Thymus (tissue), 11 donors: Measurements from ENCODE around the gene SERPINE1. TPM values are rescaled to one million over a fixed set of nuclear protein-coding genes. Genes with fewer than 3 reads are reported as not detected.

Experiments
- DNase-seq, 9 donors: peaks; one replicate each; pipeline ENCODE4 v3.0.0-alpha.2; 2013; ENCODE audit warnings: low spot score in 9 of 9, low read depth in 6 of 9, missing footprints in 1 of 9
- H3K27ac ChIP-seq, 2 donors: one replicate each; pipeline ENCODE4 v1.5.1; 2013; ENCODE audit warnings: control low read depth in 1 of 2, low read depth in 1 of 2, low read length in 1 of 2, mild to moderate bottlenecking in 1 of 2, moderate library complexity in 1 of 2
- H3K27me3 ChIP-seq, 2 donors: one replicate each; pipeline ENCODE4 v1.5.1; 2013; ENCODE audit warnings: low read length in 1 of 2; ENCODE audit not compliant: control insufficient read depth in 2 of 2, insufficient read depth in 1 of 2
- H3K36me3 ChIP-seq, 2 donors: one replicate each; pipeline ENCODE4 v1.5.1; 2013; ENCODE audit warnings: low read length in 1 of 2, mild to moderate bottlenecking in 1 of 2, moderate library complexity in 1 of 2; ENCODE audit not compliant: control insufficient read depth in 2 of 2, insufficient read depth in 2 of 2
- H3K4me1 ChIP-seq, 2 donors: one replicate each; pipeline ENCODE4 v1.5.1; 2013; ENCODE audit warnings: low read length in 2 of 2; ENCODE audit not compliant: control insufficient read depth in 2 of 2, insufficient read depth in 2 of 2
- H3K4me3 ChIP-seq, 2 donors: one replicate each; pipeline ENCODE4 v1.5.1; 2013; ENCODE audit warnings: low read length in 2 of 2, control low read depth in 1 of 2, mild to moderate bottlenecking in 1 of 2
- H3K9me3 ChIP-seq, 2 donors: one replicate each; pipeline ENCODE4 v1.5.1; 2013; ENCODE audit warnings: low read length in 1 of 2, mild to moderate bottlenecking in 1 of 2; ENCODE audit not compliant: control insufficient read depth in 2 of 2, insufficient read depth in 1 of 2
- WGBS: extraction: QIAGEN DNeasy Blood & Tissue Kit; methylation state at CpG from one replicate; pipeline ENCODE4 v1.1.7; 2013; 5-methylcytosine and 5-hydroxymethylcytosine counted together
- polyA plus RNA-seq: library from polyadenylated mRNA; stranded (reverse); fragments of 200-250 nt; gene quantifications from one replicate; pipeline ENCODE4 v1.2.3, GENCODE V29; 2013
- total RNA-seq: library from RNA; stranded (reverse); fragments of 120-200 nt; gene quantifications from one replicate; pipeline ENCODE4 v1.2.4, GENCODE V29; 2013
- donor health status: healthy.

The SERPINE1 gene
- total and polyA plus RNA-seq, 2 donors, result 2.1 to 7.3 TPM

GRCh38 chr7:101134399-101134980 lies 7.6 kb downstream of the SERPINE1 start:
- Histone ChIP-seq H3K27me3 (peaks cover 2 to 35% of the 10 kb centered on the region in 2 donors), H3K4me3 (no peak overlapping the region), H3K36me3 (no peaks in the 10 kb centered on the region), H3K27ac (no peak overlapping the region), H3K9me3 (no peaks in the 10 kb centered on the region), H3K4me1 (peaks cover 6 to 9% of the 10 kb centered on the region in 2 donors)
- WGBS, result 79% methylated on average over 6 of the region's 6 CpGs
- DNase-seq, result no peak

- no peaks in the 10 kb centered on the region for H3K36me3 ChIP-seq
- no peak for DNase-seq
- peaks cover 6 to 21% of the 10 kb centered on the region in 2 donors for H3K4me1 ChIP-seq
- no peak overlapping the region for H3K27ac ChIP-seq
- H3K4me3 ChIP-seq, result no peak overlapping the region
- no peaks in the 10 kb centered on the region for H3K9me3 ChIP-seq
- peaks cover 2 to 33% of the 10 kb centered on the region in 2 donors for H3K27me3 ChIP-seq
- 81% methylated on average over 9 of the region's 9 CpGs for whole genome bisulfite sequencing
Observed at GRCh38 chr7:101137651-101138212, 10.8 kb downstream of the SERPINE1 start.

- DNase-seq, result peak in 2 of 9 donors; percentile 21 to 53
- WGBS, result 7% methylated on average over 16 of the region's 16 CpGs
Observed at GRCh38 chr7:101138213-101138870, 11.4 kb downstream of the SERPINE1 start.

GRCh38 chr7:101140339-101140699 lies 13.4 kb downstream of the SERPINE1 start:
- Histone ChIP-seq H3K4me3 (no peak overlapping the region), H3K27ac (peak overlapping the region in 1 of 2 donors; percentile 40), H3K9me3 (no peaks in the 10 kb centered on the region), H3K4me1 (peaks cover 6 to 26% of the 10 kb centered on the region in 2 donors), H3K27me3 (peaks cover 4 to 32% of the 10 kb centered on the region in 2 donors), H3K36me3 (no peaks in the 10 kb centered on the region)
- no peak for DNase-seq
- 73% methylated on average over 3 of the region's 3 CpGs for WGBS

More at GRCh38 chr7:101138213-101138870, 11.4 kb downstream of the SERPINE1 start:
- Histone ChIP-seq H3K27me3 (peaks cover 2 to 37% of the 10 kb centered on the region in 2 donors), H3K4me1 (peaks cover 6 to 21% of the 10 kb centered on the region in 2 donors), H3K27ac (peak overlapping the region in 1 of 2 donors; percentile 42), H3K36me3 (no peaks in the 10 kb centered on the region), H3K4me3 (no peak overlapping the region), H3K9me3 (no peaks in the 10 kb centered on the region)

- H3K27me3 ChIP-seq, result peaks cover 5 to 28% of the 10 kb centered on the region in 2 donors
Observed at GRCh38 chr7:101140746-101141382, 14.0 kb downstream of the SERPINE1 start.

DNA sequence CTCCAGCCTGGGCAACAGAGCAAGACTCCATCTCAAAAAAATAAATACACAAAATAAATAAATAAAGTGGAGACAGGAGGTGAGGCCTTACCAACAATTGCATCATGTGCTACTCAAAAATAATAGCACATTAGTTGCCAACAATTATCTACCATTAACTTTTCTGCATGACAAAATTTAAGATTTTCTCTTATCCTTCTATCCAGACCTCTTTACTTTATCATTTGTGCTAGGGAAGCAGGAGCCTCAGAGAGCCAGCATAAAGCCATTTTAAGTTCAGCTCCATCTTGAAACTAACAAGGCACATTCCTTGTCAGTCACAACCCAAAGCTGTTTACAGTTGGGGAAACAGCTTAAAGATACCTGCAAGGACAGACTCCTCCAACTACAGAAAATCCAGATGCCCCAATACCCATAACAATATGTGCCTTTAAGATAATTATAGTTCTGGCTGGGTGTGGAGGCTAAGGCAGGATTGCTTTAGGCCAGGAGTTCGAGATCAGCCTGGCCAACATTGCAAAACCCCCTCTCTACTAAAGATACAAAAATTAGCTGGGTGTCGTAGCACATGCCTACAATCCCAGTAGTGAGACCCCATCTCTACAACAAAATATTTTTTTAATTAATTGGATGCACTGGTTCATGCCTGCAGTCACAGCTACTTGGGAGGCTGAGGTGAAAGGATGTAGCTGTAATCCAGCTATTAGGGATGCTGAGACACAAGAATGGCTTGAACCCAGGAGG lies 25.2 kb downstream of the SERPINE1 start:
- Histone ChIP-seq H3K36me3 (peaks cover under 1 to 6% of the 10 kb centered on the region in 2 donors), H3K27me3 (peaks cover 0 to 25% of the 10 kb centered on the region in 2 donors), H3K27ac (no peak overlapping the region), H3K4me1 (peaks cover 14 to 15% of the 10 kb centered on the region in 2 donors), H3K9me3 (peaks cover 0 to 5% of the 10 kb centered on the region in 2 donors), H3K4me3 (no peak overlapping the region)
- no peak for DNase-seq
- 90% methylated on average over 2 of the region's 2 CpGs for whole genome bisulfite sequencing

More at GRCh38 chr7:101140746-101141382, 14.0 kb downstream of the SERPINE1 start:
- WGBS, result 82% methylated on average over 4 of the region's 4 CpGs
- Histone ChIP-seq H3K9me3 (no peaks in the 10 kb centered on the region), H3K4me3 (no peak overlapping the region), H3K36me3 (no peaks in the 10 kb centered on the region), H3K4me1 (peaks cover 6 to 26% of the 10 kb centered on the region in 2 donors), H3K27ac (peak overlapping the region in 1 of 2 donors; percentile 40)
- DNase-seq, result peak in 1 of 9 donors; percentile 50

GRCh38 chr7:101153969-101154692 lies 27.2 kb downstream of the SERPINE1 start, which contains the start of gene AP1S1:
TSS of gene AP1S1 (plus strand) at chr7:101154476. CDS start at chr7:101154515, 39 bp downstream.
- Histone ChIP-seq H3K4me3 (peak within 1 kb of the TSS; percentile 59 to 63), H3K27ac (no peak within 1 kb of the TSS)

DNA sequence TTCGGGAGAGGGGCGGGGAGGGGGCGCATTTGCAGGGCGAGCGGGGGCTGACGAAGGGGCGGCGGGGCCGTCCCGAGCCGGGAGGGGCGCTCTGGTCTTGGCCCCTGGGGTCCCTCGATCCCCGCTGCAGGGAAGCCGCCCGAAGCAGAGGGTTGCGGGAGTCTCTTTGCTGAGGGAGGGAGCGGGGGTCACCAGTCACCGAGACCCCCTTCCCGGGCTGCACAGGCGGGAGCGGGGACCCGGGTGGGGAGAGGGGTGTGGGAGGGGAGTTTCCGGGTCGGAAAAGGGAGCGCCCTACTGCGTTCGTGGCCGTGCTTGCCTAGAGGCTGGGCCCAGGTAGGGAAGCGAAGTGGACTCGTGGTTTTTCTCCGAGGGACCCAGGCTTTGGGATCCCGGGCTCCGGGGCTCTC lies 27.8 kb downstream of the SERPINE1 start:
- Histone ChIP-seq H3K4me3 (peak overlapping the region; percentile 59 to 63), H3K4me1 (peaks cover 14 to 15% of the 10 kb centered on the region in 2 donors), H3K27me3 (peaks cover 0 to 6% of the 10 kb centered on the region in 2 donors), H3K9me3 (peaks cover 0 to 5% of the 10 kb centered on the region in 2 donors), H3K36me3 (peaks cover 4 to 14% of the 10 kb centered on the region in 2 donors), H3K27ac (no peak overlapping the region)
- WGBS, result 1% methylated on average over 34 of the region's 34 CpGs
- DNase-seq, result no peak

More at GRCh38 chr7:101153969-101154692, 27.2 kb downstream of the SERPINE1 start, which contains the start of gene AP1S1:
- peaks cover 0 to 5% of the 10 kb centered on the region in 2 donors for H3K9me3 ChIP-seq
- peaks cover 4 to 11% of the 10 kb centered on the region in 2 donors for H3K36me3 ChIP-seq
- DNase-seq, result peak; percentile 84 to 98 (median 96)
- peaks cover 14 to 15% of the 10 kb centered on the region in 2 donors for H3K4me1 ChIP-seq
- WGBS, result 3% methylated on average over 50 of the region's 51 CpGs
- H3K27me3 ChIP-seq, result peaks cover 0 to 11% of the 10 kb centered on the region in 2 donors
